RWPE2 (cell line): ENCODE measurements around the gene VAX1.

Experiments used
- ATAC-seq: fragments of 200-7000 bp; cut with Tn5 transposase; 3 replicates; pipeline ENCODE4 v1.9.1; 2021; ENCODE audit warnings: low read depth
- DNase-seq: peaks from one replicate; pipeline ENCODE4 v3.0.0-alpha.2; 2020; ENCODE audit warnings: low spot score
- H3K27ac ChIP-seq: fragments of 450-650 bp; 2 replicates; pipeline ENCODE4 v1.5.1; 2017; ENCODE audit warnings: mild to moderate bottlenecking; ENCODE audit not compliant: poor library complexity, severe bottlenecking
- H3K27me3 ChIP-seq: fragments of 250-450 bp; sonication (Bioruptor Pico); 2 replicates; pipeline ENCODE4 v1.5.1; 2021; ENCODE audit warnings: mild to moderate bottlenecking, moderate library complexity; ENCODE audit not compliant: insufficient read depth, poor library complexity, severe bottlenecking
- H3K36me3 ChIP-seq: fragments of 250-450 bp; sonication (Bioruptor Pico); 2 replicates; pipeline ENCODE4 v1.5.1; 2020; ENCODE audit warnings: low read depth, mild to moderate bottlenecking, moderate library complexity
- H3K4me1 ChIP-seq: fragments of 250-450 bp; sonication (Bioruptor Pico); 2 replicates; pipeline ENCODE4 v1.5.1; 2021; ENCODE audit warnings: mild to moderate bottlenecking, moderate library complexity; ENCODE audit not compliant: insufficient read depth, poor library complexity, severe bottlenecking
- H3K4me3 ChIP-seq: fragments of 250-450 bp; sonication (Bioruptor Pico); 2 replicates; pipeline ENCODE4 v1.5.1; 2021; ENCODE audit warnings: mild to moderate bottlenecking, moderate library complexity; ENCODE audit not compliant: severe bottlenecking
- H3K9me3 ChIP-seq: fragments of 250-450 bp; sonication (Bioruptor Pico); 2 replicates; pipeline ENCODE4 v1.5.1; 2021; ENCODE audit warnings: mild to moderate bottlenecking, moderate library complexity; ENCODE audit not compliant: severe bottlenecking
- CTCF ChIP-seq: fragments of 450-650 bp; IDR thresholded peaks from one replicate; pipeline ENCODE4 v1.5.1; 2017; ENCODE audit warnings: mild to moderate bottlenecking, moderate library complexity; ENCODE audit not compliant: poor library complexity, severe bottlenecking

VAX1 gene

GRCh38 chr10:117178190-117178589 is 40.1 kb upstream of the VAX1 start:
- Histone ChIP-seq H3K36me3 (no peaks in the 10 kb centered on the region), H3K27ac (no peak overlapping the region), H3K9me3 (no peaks in the 10 kb centered on the region), H3K4me1 (no peaks in the 10 kb centered on the region), H3K4me3 (no peak overlapping the region), H3K27me3 (peaks cover 11% of the 10 kb centered on the region)
- DNase-seq (no peak), ATAC-seq (no peak)
- TF ChIP-seq CTCF: no peak

GRCh38 chr10:117175901-117176534 is 37.9 kb upstream of the VAX1 start:
- H3K4me3 ChIP-seq: peak overlapping the region; percentile 15
- no peak overlapping the region for H3K27ac ChIP-seq
- peak; percentile 64 for DNase-seq

GRCh38 chr10:117175215-117175900 is 37.3 kb upstream of the VAX1 start:
- Histone ChIP-seq H3K27me3 (peaks cover 39% of the 10 kb centered on the region), H3K4me1 (no peaks in the 10 kb centered on the region), H3K27ac (no peak overlapping the region), H3K36me3 (no peaks in the 10 kb centered on the region), H3K9me3 (no peaks in the 10 kb centered on the region), H3K4me3 (peak overlapping the region; percentile 15)
- TF ChIP-seq CTCF: peak; percentile 47
- ATAC-seq: peak; percentile 70
- DNase-seq: peak; percentile 57

More at GRCh38 chr10:117175901-117176534, 37.9 kb upstream of the VAX1 start:
- peak; percentile 19; the same call in 1 of the 3 replicates for ATAC-seq
- Histone ChIP-seq H3K4me1 (no peaks in the 10 kb centered on the region), H3K27me3 (peaks cover 33% of the 10 kb centered on the region), H3K36me3 (no peaks in the 10 kb centered on the region), H3K9me3 (no peaks in the 10 kb centered on the region)
- peak; percentile 83 for TF ChIP-seq CTCF

- no peaks in the 10 kb centered on the region for H3K36me3 ChIP-seq
- no peaks in the 10 kb centered on the region for H3K9me3 ChIP-seq
- no peak overlapping the region for H3K27ac ChIP-seq
- H3K4me3 ChIP-seq: peak overlapping the region; percentile 15
- no peaks in the 10 kb centered on the region for H3K4me1 ChIP-seq
- DNase-seq (peak; percentile 62), ATAC-seq (peak; percentile 83)
- TF ChIP-seq CTCF: peak; percentile 87
- peaks cover 47% of the 10 kb centered on the region for H3K27me3 ChIP-seq
These were observed 36.6 kb upstream of the VAX1 start for GRCh38 chr10:117174439-117175214.
